Uterus (tissue), 2 donors: ENCODE measurements around the gene FBLN2.

Experiments
- CTCF ChIP-seq, 4 experiments: fragments of 200-600 bp in 2 of 4; fragments of 450-650 bp in 2 of 4; sonication (generic) in 2 of 4; IDR thresholded peaks; one replicate each; pipeline ENCODE4 v1.5.1; 2016 to 2019; ENCODE audit warnings: antibody characterized with exemption in 4 of 4, mild to moderate bottlenecking in 2 of 4, moderate library complexity in 1 of 4
- POLR2A ChIP-seq, 2 donors: fragments of 450-650 bp; IDR thresholded peaks; one replicate each; pipeline ENCODE4 v1.6.1; 2016; ENCODE audit warnings: antibody characterized with exemption in 2 of 2, mild to moderate bottlenecking in 1 of 2, moderate library complexity in 1 of 2

- TF ChIP-seq CTCF (IDR thresholded peaks at IDR 0.05) (no peak), POLR2A (IDR thresholded peaks at IDR 0.05) (no peak)
Measured at GRCh38 chr3:13645801-13646637, 97.1 kb downstream of the FBLN2 start.
